Hippocampal formation (tissue), 2 donors: ENCODE results near the gene ANKZF1.

ENCODE experiments used
- DNase-seq, 2 donors: peaks; one replicate each; lab custom pipeline; 2025; lab: John Stamatoyannopoulos, UW

The ANKZF1 gene

GRCh38 chr2:219207884-219208740 is 21.5 kb upstream of the ANKZF1 start:
- no peak for DNase-seq

GRCh38 chr2:219209236-219210195 is 20.1 kb upstream of the ANKZF1 start:
- DNase-seq = no peak

- no peak for DNase-seq
Measured at GRCh38 chr2:219210196-219210885, 19.3 kb upstream of the ANKZF1 start.

GRCh38 chr2:219210886-219211362 is 18.7 kb upstream of the ANKZF1 start:
- no peak for DNase-seq

GRCh38 chr2:219213026-219213415 is 16.6 kb upstream of the ANKZF1 start:
- no peak for DNase-seq

GRCh38 chr2:219213486-219214071 is 16.0 kb upstream of the ANKZF1 start:
- no peak for DNase-seq

- no peak for DNase-seq
Measured at GRCh38 chr2:219214141-219214540, 15.5 kb upstream of the ANKZF1 start.

- no peak for DNase-seq
Measured at GRCh38 chr2:219214786-219215185, 14.8 kb upstream of the ANKZF1 start.

GRCh38 chr2:219215871-219216534 is 13.6 kb upstream of the ANKZF1 start:
- DNase-seq = no peak

GRCh38 chr2:219216535-219216915 is 13.1 kb upstream of the ANKZF1 start:
- DNase-seq = no peak

- peak in 1 of 2 donors; percentile 69 for DNase-seq
Measured at GRCh38 chr2:219218217-219218731, 11.3 kb upstream of the ANKZF1 start.

- peak; percentile 93 to 96 for DNase-seq
Measured at GRCh38 chr2:219218732-219219701, 10.6 kb upstream of the ANKZF1 start, which contains the start of gene ABCB6. Gene ABCB6, minus strand, starts transcription at chr2:219218958. Its CDS starts 285 bp downstream, at chr2:219218673.

- no peak for DNase-seq
Measured at GRCh38 chr2:219219784-219220532, 9.6 kb upstream of the ANKZF1 start.

GRCh38 chr2:219220652-219221402 is 8.8 kb upstream of the ANKZF1 start:
- no peak for DNase-seq

GRCh38 chr2:219221957-219222518 is 7.6 kb upstream of the ANKZF1 start:
- no peak for DNase-seq

GRCh38 chr2:219223831-219224610 is 5.6 kb upstream of the ANKZF1 start:
- no peak for DNase-seq

- no peak for DNase-seq
Measured at GRCh38 chr2:219225350-219225749, 4.3 kb upstream of the ANKZF1 start.
